Right atrium auricular region (tissue), 2 donors: ENCODE data around the gene FGD4. TPM values are rescaled to one million over a fixed set of nuclear protein-coding genes. Genes with fewer than 3 reads are reported as not detected.

ENCODE experiments used
- DNase-seq: peaks from one replicate; pipeline ENCODE4 v3.0.0-alpha.2; 2019; ENCODE audit warnings: low spot score
- H3K27ac ChIP-seq, 2 donors: fragments of 200-600 bp; sonication (generic); 1 replicate in 1 of 2; 2 replicates in 1 of 2; pipeline ENCODE4 v1.5.1; 2016 to 2019
- H3K27me3 ChIP-seq, 2 donors: fragments of 200-600 bp; sonication (generic); one replicate each; pipeline versions ENCODE4 v1.5.1 to v1.6.0; 2017 to 2019
- H3K36me3 ChIP-seq: fragments of 200-600 bp; sonication (generic); one replicate; pipeline ENCODE4 v1.5.1; 2016
- H3K4me1 ChIP-seq, 2 donors: fragments of 200-600 bp; sonication (generic); one replicate each; pipeline versions ENCODE4 v1.5.1 to v1.6.0; 2017 to 2019
- H3K4me3 ChIP-seq, 2 donors: fragments of 200-600 bp; sonication (generic); 1 replicate in 1 of 2; 2 replicates in 1 of 2; pipeline ENCODE4 v1.5.1; 2017 to 2019; ENCODE audit warnings: mild to moderate bottlenecking in 1 of 2, moderate library complexity in 1 of 2
- H3K9me3 ChIP-seq, 2 donors: fragments of 200-600 bp; sonication (generic); one replicate each; pipeline ENCODE4 v1.5.1; 2019
- CTCF ChIP-seq, 2 donors: fragments of 200-600 bp; sonication (generic); IDR thresholded peaks; one replicate each; pipeline ENCODE4 v1.5.1; 2019; ENCODE audit warnings: antibody characterized with exemption in 2 of 2
- total RNA-seq, 2 donors: library from RNA; depleted of rRNA; stranded (reverse); fragments of >200 nt; gene quantifications; one replicate each; pipeline ENCODE4 v1.1.0, GENCODE V29; 2016

Gene FGD4
- total RNA-seq, 2 donors from 2014 or later = 13.5 to 16.2 TPM

GRCh38 chr12:32536000-32536345 is 136.6 kb downstream of the FGD4 start:
- DNase-seq = no peak
- H3K36me3 ChIP-seq = no peaks in the 10 kb centered on the region
- H3K27me3 ChIP-seq = no peaks in the 10 kb centered on the region
- TF ChIP-seq CTCF (IDR thresholded peaks at IDR 0.05) = no peak
- no peaks in the 10 kb centered on the region for H3K9me3 ChIP-seq
- H3K4me3 ChIP-seq = peak overlapping the region; percentile 34 to 44
- H3K27ac ChIP-seq = peak overlapping the region; percentile 63 to 71
- peaks cover 0 to 47% of the 10 kb centered on the region in 2 donors for H3K4me1 ChIP-seq

GRCh38 chr12:32541754-32542374 is 142.5 kb downstream of the FGD4 start:
- H3K27me3 ChIP-seq = no peaks in the 10 kb centered on the region
- H3K4me3 ChIP-seq = no peak overlapping the region
- H3K36me3 ChIP-seq = no peaks in the 10 kb centered on the region
- no peak for TF ChIP-seq CTCF (IDR thresholded peaks at IDR 0.05)
- DNase-seq = no peak
- no peaks in the 10 kb centered on the region for H3K9me3 ChIP-seq
- peak overlapping the region; percentile 44 to 45 for H3K27ac ChIP-seq
- peaks cover 0 to 57% of the 10 kb centered on the region in 2 donors for H3K4me1 ChIP-seq

- H3K27me3 ChIP-seq = no peaks in the 10 kb centered on the region
- peaks cover 0 to 51% of the 10 kb centered on the region in 2 donors for H3K4me1 ChIP-seq
- H3K27ac ChIP-seq = peak overlapping the region; percentile 8 to 45
- no peak for TF ChIP-seq CTCF (IDR thresholded peaks at IDR 0.05)
- H3K36me3 ChIP-seq = no peaks in the 10 kb centered on the region
- H3K9me3 ChIP-seq = no peaks in the 10 kb centered on the region
- DNase-seq = no peak
- H3K4me3 ChIP-seq = no peak overlapping the region
Measured at GRCh38 chr12:32542428-32543229, 143.3 kb downstream of the FGD4 start.

GRCh38 chr12:32544893-32545292 is 145.5 kb downstream of the FGD4 start:
- H3K36me3 ChIP-seq = no peaks in the 10 kb centered on the region
- no peaks in the 10 kb centered on the region for H3K9me3 ChIP-seq
- no peaks in the 10 kb centered on the region for H3K27me3 ChIP-seq
- no peak for DNase-seq
- no peak overlapping the region for H3K27ac ChIP-seq
- H3K4me1 ChIP-seq = peaks cover 0 to 74% of the 10 kb centered on the region in 2 donors
- H3K4me3 ChIP-seq = no peak overlapping the region
- TF ChIP-seq CTCF (IDR thresholded peaks at IDR 0.05) = no peak

GRCh38 chr12:32545413-32545980 is 146.1 kb downstream of the FGD4 start:
- peak overlapping the region in 1 of 2 donors; percentile 2 for H3K27ac ChIP-seq
- TF ChIP-seq CTCF (IDR thresholded peaks at IDR 0.05) = no peak
- peaks cover 0 to 78% of the 10 kb centered on the region in 2 donors for H3K4me1 ChIP-seq
- DNase-seq = no peak
- H3K4me3 ChIP-seq = no peak overlapping the region
- H3K27me3 ChIP-seq = no peaks in the 10 kb centered on the region
- no peaks in the 10 kb centered on the region for H3K36me3 ChIP-seq
- H3K9me3 ChIP-seq = no peaks in the 10 kb centered on the region
